GM12878 (cell line): Measurements from ENCODE around the gene NOS1AP. TPM values are rescaled to one million over a fixed set of nuclear protein-coding genes. Genes with fewer than 3 reads are reported as not detected.

Experiments
- ATAC-seq: fragments of 200-7000 bp; cut with Tn5 transposase; 3 replicates; pipeline ENCODE4 v1.9.1; 2020; ENCODE audit warnings: mild to moderate bottlenecking, moderate library complexity
- BruUV-seq: library from RNA; stranded (reverse); fragments of 400-500 nt; replicated peaks from 2 replicates; lab custom pipeline; 2021; lab: Mats Ljungman, UMichigan
- CTCF ChIA-PET: fragments of 300-600 bp; sonication (Branson Sonifier 250); formaldehyde crosslinking; extraction: SDS; loops from one replicate; lab custom pipeline; 2021; ENCODE audit warnings: inconsistent platforms; lab: Yijun Ruan, JAX
- POLR2A ChIA-PET: fragments of 350-600 bp; formaldehyde crosslinking; extraction: SDS; loops from one replicate; lab custom pipeline; 2021; ENCODE audit warnings: inconsistent platforms; lab: Charles Lee
- RAD21 ChIA-PET: fragments of 300-600 bp; sonication (Branson Sonifier 250); formaldehyde crosslinking; loops from one replicate; lab custom pipeline; 2023; ENCODE audit warnings: antibody characterized with exemption; ENCODE audit not compliant: unreplicated experiment; lab: Charles Lee
- SMC1A ChIA-PET: fragments of 300-600 bp; sonication (Branson Sonifier 250); formaldehyde crosslinking; loops from one replicate; lab custom pipeline; 2023; ENCODE audit not compliant: unreplicated experiment, uncharacterized antibody; lab: Charles Lee
- DNase-seq: peaks from one replicate; pipeline ENCODE4 v3.0.0-alpha.2; 2011; ENCODE audit warnings: low read depth, low spot score
- FAIRE-seq: peaks from 3 replicates; lab custom pipeline; 2011; peaks lifted over from hg19 to GRCh38; lab: Jason Lieb, UNC
- H2AFZ ChIP-seq: 2 replicates; pipeline ENCODE4 v1.6.0; 2011; ENCODE audit warnings: low read depth, low read length, control low read depth; ENCODE audit not compliant: control insufficient read depth
- H3K27ac ChIP-seq: 2 replicates; pipeline ENCODE4 v1.5.1; 2011; ENCODE audit warnings: control low read depth; ENCODE audit not compliant: control insufficient read depth, insufficient read depth
- H3K27me3 ChIP-seq, 2 experiments: replicated peaks in 1 of 2; 2 replicates each; pipeline versions ENCODE4 v1.6.0 to v1.6.1; 2011; ENCODE audit warnings: low read length in 1 of 2; ENCODE audit not compliant: control insufficient read depth in 2 of 2, insufficient read depth in 2 of 2
- H3K36me3 ChIP-seq, 2 experiments: 2 replicates each; pipeline ENCODE4 v1.5.1; 2011; ENCODE audit warnings: low read length in 1 of 2; ENCODE audit not compliant: control insufficient read depth in 2 of 2, insufficient read depth in 2 of 2
- H3K4me1 ChIP-seq: 2 replicates; pipeline ENCODE4 v1.6.1; 2011; ENCODE audit warnings: mild to moderate bottlenecking, low read length, moderate library complexity, mixed read lengths; ENCODE audit not compliant: control insufficient read depth, insufficient read depth
- H3K4me2 ChIP-seq: 2 replicates; pipeline ENCODE4 v1.6.0; 2011; ENCODE audit warnings: control low read depth; ENCODE audit not compliant: control insufficient read depth, insufficient read depth
- H3K4me3 ChIP-seq: fragments of 200-600 bp; sonication (generic); 2 replicates; pipeline ENCODE4 v1.5.1; 2016
- H3K79me2 ChIP-seq: 2 replicates; pipeline ENCODE4 v1.6.0; 2011; ENCODE audit warnings: low read length; ENCODE audit not compliant: control insufficient read depth, insufficient read depth
- H3K9ac ChIP-seq: 2 replicates; pipeline ENCODE4 v1.8.0; 2011; ENCODE audit warnings: low read length, control low read depth, mixed read lengths; ENCODE audit not compliant: control insufficient read depth, insufficient read depth
- H3K9me3 ChIP-seq: replicated peaks from 3 replicates; pipeline ENCODE4 v1.5.1; 2011; ENCODE audit warnings: mild to moderate bottlenecking, low read length; ENCODE audit not compliant: control insufficient read depth, insufficient read depth
- H4K20me1 ChIP-seq: 2 replicates; pipeline ENCODE4 v1.6.0; 2011; ENCODE audit not compliant: control insufficient read depth, insufficient read depth
- BACH1 ChIP-seq: fragments of 450-650 bp; IDR thresholded peaks from 2 replicates; pipeline ENCODE4 v1.6.1; 2017; ENCODE audit warnings: mild to moderate bottlenecking, borderline replicate concordance
- EGR1 ChIP-seq, 2 experiments: IDR thresholded peaks; 1 replicate in 1 of 2; 2 replicates in 1 of 2; pipeline ENCODE4 v1.6.1; 2011 to 2012; ENCODE audit warnings: low read depth in 2 of 2, low read length in 2 of 2, borderline replicate concordance in 1 of 2, mild to moderate bottlenecking in 1 of 2, moderate library complexity in 1 of 2
- ESRRA ChIP-seq: IDR thresholded peaks from 2 replicates; pipeline ENCODE4 v1.6.1; 2012; ENCODE audit warnings: mild to moderate bottlenecking, low read length, improper control_type of control experiment
- FOXM1 ChIP-seq: IDR thresholded peaks from 2 replicates; pipeline ENCODE4 v1.6.1; 2012; ENCODE audit warnings: low read depth, mild to moderate bottlenecking, inconsistent platforms, low read length, moderate library complexity
- SIX5 ChIP-seq: IDR thresholded peaks from 2 replicates; pipeline ENCODE4 v1.6.1; 2011; ENCODE audit warnings: mild to moderate bottlenecking, low read depth, low read length, moderate library complexity; ENCODE audit not compliant: severe bottlenecking
- SMAD5 ChIP-seq: IDR thresholded peaks from 2 replicates; pipeline ENCODE4 v1.6.1; 2016; ENCODE audit warnings: antibody characterized with exemption, low read depth
- SPI1 ChIP-seq: IDR thresholded peaks from 2 replicates; pipeline ENCODE4 v1.6.1; 2011; ENCODE audit warnings: low read depth, mild to moderate bottlenecking, low read length, moderate library complexity, borderline replicate concordance; ENCODE audit not compliant: insufficient read depth
- SRF ChIP-seq, 2 experiments: IDR thresholded peaks; 2 replicates each; pipeline ENCODE4 v1.6.1; 2011; ENCODE audit warnings: low read depth in 2 of 2, low read length in 2 of 2, mild to moderate bottlenecking in 1 of 2, moderate library complexity in 1 of 2
- STAT1 ChIP-seq: fragments of 450-650 bp; conservative IDR thresholded peaks from 2 replicates; pipeline ENCODE4 v1.6.1; 2014; ENCODE audit warnings: antibody characterized with exemption, mild to moderate bottlenecking
- ZNF217 ChIP-seq: fragments of 450-650 bp; IDR thresholded peaks from 2 replicates; pipeline ENCODE4 v1.6.1; 2017; ENCODE audit warnings: antibody characterized with exemption, mild to moderate bottlenecking
- ZNF24 ChIP-seq: fragments of 450-650 bp; IDR thresholded peaks from 2 replicates; pipeline ENCODE4 v1.6.1; 2017; ENCODE audit warnings: antibody characterized with exemption, mild to moderate bottlenecking
- WGBS: methylation state at CpG from one replicate; pipeline ENCODE4 v1.1.6; 2016; ENCODE audit warnings: low lambda C conversion rate; ENCODE audit not compliant: insufficient replicate concordance, insufficient coverage; ENCODE audit errors: missing lambda C conversion rate; 5-methylcytosine and 5-hydroxymethylcytosine counted together
- in situ Hi-C: fragments of 300-500 bp; cut with MboI; formaldehyde crosslinking; loops from 9 replicates; pipeline ENCODE4 v1.14.3; 2018; ENCODE audit warnings: mixed read lengths
- intact Hi-C: fragments of 100-400 bp; cut with micrococcal nuclease; formaldehyde crosslinking; loops from one replicate; pipeline ENCODE4 v1.14.2; 2022; ENCODE audit not compliant: unreplicated experiment
- polyA plus RNA-seq, 11 experiments: library from polyadenylated mRNA; depleted of rRNA in 4 of 11; unstranded in 6 of 11; stranded (reverse) in 5 of 11; fragments of >200 nt; fragmentation: Nextera tagmentation in 4 of 11; fragmentation: Illumina TruSeq in 1 of 11; extraction: Ambion mirVana in 4 of 11; extraction: Trizol in 1 of 11; gene quantifications; 1 replicate in 1 of 11; 2 replicates in 10 of 11; pipeline versions ENCODE4 v1.2.1 to v1.2.3, GENCODE V29; 2011 to 2016; ENCODE audit warnings: inconsistent platforms in 2 of 11, missing spikeins in 2 of 11, low read depth in 1 of 11
- total RNA-seq, 4 experiments: library from RNA; depleted of rRNA in 3 of 4; stranded (reverse); fragments of >200 nt in 3 of 4; fragmentation: Illumina TruSeq in 1 of 4; extraction: Trizol in 1 of 4; gene quantifications; 2 replicates each; pipeline versions ENCODE4 v1.2.1 to v1.2.3, GENCODE V29; 2013 to 2021
- TF ChIP-seq, protein P1 (sequence below): IDR thresholded peaks from 2 replicates; pipeline ENCODE4 v1.6.1; 2012; ENCODE audit warnings: low read length, inconsistent platforms
- TF ChIP-seq, protein P2 (sequence below): IDR thresholded peaks from 2 replicates; pipeline ENCODE4 v1.6.1; 2012; ENCODE audit warnings: improper control_type of control experiment, low read depth, low read length; ENCODE audit not compliant: insufficient replicate concordance
- TF ChIP-seq, protein P3 (sequence below): IDR thresholded peaks from 2 replicates; pipeline ENCODE4 v1.6.1; 2011; ENCODE audit warnings: mild to moderate bottlenecking, low read depth, low read length, moderate library complexity; ENCODE audit not compliant: insufficient replicate concordance

Gene NOS1AP
- total and polyA plus RNA-seq, 10 of the 15 experiments (the other 5 are each of a cell fraction or from before 2014, with no cell fraction given): 0.03 to 0.15 TPM; not detected in 8

DNA sequence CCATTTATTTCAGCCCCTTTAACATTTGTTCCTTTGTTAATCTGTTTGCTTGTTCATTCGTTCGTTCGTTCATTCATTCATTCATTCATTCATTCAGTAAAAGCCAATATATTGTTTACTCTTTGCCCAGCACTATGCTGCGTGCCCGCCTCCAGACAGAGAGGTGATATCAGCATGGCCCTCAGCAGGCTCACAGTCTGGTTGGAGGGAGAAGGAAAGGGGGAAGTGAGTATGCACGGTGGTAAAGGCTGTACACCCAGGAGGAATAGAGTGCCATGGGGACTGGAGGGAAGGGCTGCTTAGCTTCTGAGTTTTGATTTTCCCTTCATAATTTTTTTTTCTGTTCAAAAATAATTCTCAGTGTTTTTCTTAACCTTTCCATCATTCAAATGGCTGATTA is 144.7 kb downstream of the NOS1AP start:
- H2AFZ ChIP-seq: no peak overlapping the region
- 0 out of 3 replicates have a peak, but pooled peaks have one; percentile 42 for ATAC-seq
- H3K4me2 ChIP-seq: no peak overlapping the region
- no TSS peak for BruUV-seq
- ChIA-PET RAD21 (no interaction called here), SMC1A (interaction anchor here (0.5 kb wide), 1 partner anchor 37 kb away, joined by 3 read pairs; no protein-coding TSS in a partner anchor), POLR2A (no interaction called here), CTCF (no interaction called here)
- H3K36me3 ChIP-seq: no peaks in the 10 kb centered on the region
- H3K27ac ChIP-seq: no peak overlapping the region
- no peaks in the 10 kb centered on the region for H3K4me1 ChIP-seq
- intact Hi-C loops (no loop called here), in situ Hi-C loops (no loop called here)
- H3K4me3 ChIP-seq: no peak overlapping the region
- WGBS: 17% methylated on average over 6 of the region's 6 CpGs
- H3K9me3 ChIP-seq: no peaks in the 10 kb centered on the region
- no peak overlapping the region for H3K9ac ChIP-seq
- FAIRE-seq: no peak
- H3K79me2 ChIP-seq: no peaks in the 10 kb centered on the region
- no peaks in the 10 kb centered on the region for H4K20me1 ChIP-seq
- no peak for DNase-seq
- peaks cover 0 to 3% of the 10 kb centered on the region in 2 experiments; a peak in 2 of 4 replicates for H3K27me3 ChIP-seq
- TF ChIP-seq, protein P1, sequence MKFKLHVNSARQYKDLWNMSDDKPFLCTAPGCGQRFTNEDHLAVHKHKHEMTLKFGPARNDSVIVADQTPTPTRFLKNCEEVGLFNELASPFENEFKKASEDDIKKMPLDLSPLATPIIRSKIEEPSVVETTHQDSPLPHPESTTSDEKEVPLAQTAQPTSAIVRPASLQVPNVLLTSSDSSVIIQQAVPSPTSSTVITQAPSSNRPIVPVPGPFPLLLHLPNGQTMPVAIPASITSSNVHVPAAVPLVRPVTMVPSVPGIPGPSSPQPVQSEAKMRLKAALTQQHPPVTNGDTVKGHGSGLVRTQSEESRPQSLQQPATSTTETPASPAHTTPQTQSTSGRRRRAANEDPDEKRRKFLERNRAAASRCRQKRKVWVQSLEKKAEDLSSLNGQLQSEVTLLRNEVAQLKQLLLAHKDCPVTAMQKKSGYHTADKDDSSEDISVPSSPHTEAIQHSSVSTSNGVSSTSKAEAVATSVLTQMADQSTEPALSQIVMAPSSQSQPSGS: no peak
- TF ChIP-seq FOXM1 (no peak), BACH1 (no peak), SMAD5 (no peak), STAT1 (no peak), SIX5 (no peak), ZNF217 (no peak), ZNF24 (0 out of 2 replicates have a peak, but pooled peaks have one; percentile 25), EGR1 (IDR thresholded peaks at IDR 0.05; ENCODE audit: borderline replicate concordance in 1 of 2, low read depth in 2 of 2, low read length in 2 of 2) (no peak), SRF (IDR thresholded peaks at IDR 0.05; ENCODE audit: low read depth in 2 of 2, low read length in 2 of 2) (no peak), ESRRA (no peak), SPI1 (peak; percentile 31; the same call in 1 of the 2 replicates)
- TF ChIP-seq, protein P2, sequence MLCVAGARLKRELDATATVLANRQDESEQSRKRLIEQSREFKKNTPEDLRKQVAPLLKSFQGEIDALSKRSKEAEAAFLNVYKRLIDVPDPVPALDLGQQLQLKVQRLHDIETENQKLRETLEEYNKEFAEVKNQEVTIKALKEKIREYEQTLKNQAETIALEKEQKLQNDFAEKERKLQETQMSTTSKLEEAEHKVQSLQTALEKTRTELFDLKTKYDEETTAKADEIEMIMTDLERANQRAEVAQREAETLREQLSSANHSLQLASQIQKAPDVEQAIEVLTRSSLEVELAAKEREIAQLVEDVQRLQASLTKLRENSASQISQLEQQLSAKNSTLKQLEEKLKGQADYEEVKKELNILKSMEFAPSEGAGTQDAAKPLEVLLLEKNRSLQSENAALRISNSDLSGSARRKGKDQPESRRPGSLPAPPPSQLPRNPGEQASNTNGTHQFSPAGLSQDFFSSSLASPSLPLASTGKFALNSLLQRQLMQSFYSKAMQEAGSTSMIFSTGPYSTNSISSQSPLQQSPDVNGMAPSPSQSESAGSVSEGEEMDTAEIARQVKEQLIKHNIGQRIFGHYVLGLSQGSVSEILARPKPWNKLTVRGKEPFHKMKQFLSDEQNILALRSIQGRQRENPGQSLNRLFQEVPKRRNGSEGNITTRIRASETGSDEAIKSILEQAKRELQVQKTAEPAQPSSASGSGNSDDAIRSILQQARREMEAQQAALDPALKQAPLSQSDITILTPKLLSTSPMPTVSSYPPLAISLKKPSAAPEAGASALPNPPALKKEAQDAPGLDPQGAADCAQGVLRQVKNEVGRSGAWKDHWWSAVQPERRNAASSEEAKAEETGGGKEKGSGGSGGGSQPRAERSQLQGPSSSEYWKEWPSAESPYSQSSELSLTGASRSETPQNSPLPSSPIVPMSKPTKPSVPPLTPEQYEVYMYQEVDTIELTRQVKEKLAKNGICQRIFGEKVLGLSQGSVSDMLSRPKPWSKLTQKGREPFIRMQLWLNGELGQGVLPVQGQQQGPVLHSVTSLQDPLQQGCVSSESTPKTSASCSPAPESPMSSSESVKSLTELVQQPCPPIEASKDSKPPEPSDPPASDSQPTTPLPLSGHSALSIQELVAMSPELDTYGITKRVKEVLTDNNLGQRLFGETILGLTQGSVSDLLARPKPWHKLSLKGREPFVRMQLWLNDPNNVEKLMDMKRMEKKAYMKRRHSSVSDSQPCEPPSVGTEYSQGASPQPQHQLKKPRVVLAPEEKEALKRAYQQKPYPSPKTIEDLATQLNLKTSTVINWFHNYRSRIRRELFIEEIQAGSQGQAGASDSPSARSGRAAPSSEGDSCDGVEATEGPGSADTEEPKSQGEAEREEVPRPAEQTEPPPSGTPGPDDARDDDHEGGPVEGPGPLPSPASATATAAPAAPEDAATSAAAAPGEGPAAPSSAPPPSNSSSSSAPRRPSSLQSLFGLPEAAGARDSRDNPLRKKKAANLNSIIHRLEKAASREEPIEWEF: no peak
- TF ChIP-seq, protein P3, sequence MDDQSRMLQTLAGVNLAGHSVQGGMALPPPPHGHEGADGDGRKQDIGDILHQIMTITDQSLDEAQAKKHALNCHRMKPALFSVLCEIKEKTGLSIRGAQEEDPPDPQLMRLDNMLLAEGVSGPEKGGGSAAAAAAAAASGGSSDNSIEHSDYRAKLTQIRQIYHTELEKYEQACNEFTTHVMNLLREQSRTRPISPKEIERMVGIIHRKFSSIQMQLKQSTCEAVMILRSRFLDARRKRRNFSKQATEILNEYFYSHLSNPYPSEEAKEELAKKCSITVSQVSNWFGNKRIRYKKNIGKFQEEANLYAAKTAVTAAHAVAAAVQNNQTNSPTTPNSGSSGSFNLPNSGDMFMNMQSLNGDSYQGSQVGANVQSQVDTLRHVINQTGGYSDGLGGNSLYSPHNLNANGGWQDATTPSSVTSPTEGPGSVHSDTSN: no peak
